Endodermal cell (in vitro differentiated cells): ENCODE data around the gene WDFY1. TPM values are rescaled to one million over a fixed set of nuclear protein-coding genes. Genes with fewer than 3 reads are reported as not detected.

Source experiments
- DNase-seq: peaks from one replicate; pipeline ENCODE4 v3.0.0-alpha.2; 2017
- H3K27ac ChIP-seq: 2 replicates; pipeline ENCODE4 v1.5.1; 2013; ENCODE audit warnings: mild to moderate bottlenecking, low read depth, low read length, moderate library complexity
- H3K27me3 ChIP-seq: 2 replicates; pipeline ENCODE4 v1.6.1; 2013; ENCODE audit warnings: mild to moderate bottlenecking, low read length, moderate library complexity; ENCODE audit not compliant: insufficient read depth, control insufficient read depth, poor library complexity, severe bottlenecking
- H3K36me3 ChIP-seq: 2 replicates; pipeline ENCODE4 v1.7.0; 2013; ENCODE audit warnings: mild to moderate bottlenecking, low read length, moderate library complexity; ENCODE audit not compliant: control insufficient read depth, insufficient read depth
- H3K4me1 ChIP-seq: one replicate; pipeline ENCODE4 v1.7.0; 2013; ENCODE audit warnings: low read length; ENCODE audit not compliant: control insufficient read depth, insufficient read depth
- H3K4me3 ChIP-seq: 2 replicates; pipeline ENCODE4 v1.5.1; 2013; ENCODE audit warnings: mild to moderate bottlenecking, low read length, moderate library complexity
- H3K9ac ChIP-seq: 2 replicates; pipeline ENCODE4 v1.6.1; 2013; ENCODE audit warnings: mild to moderate bottlenecking, low read length, moderate library complexity; ENCODE audit not compliant: poor library complexity, severe bottlenecking; ENCODE audit errors: extremely low read depth
- H3K9me3 ChIP-seq: 2 replicates; pipeline ENCODE4 v1.6.1; 2013; ENCODE audit warnings: mild to moderate bottlenecking, low read length, moderate library complexity; ENCODE audit not compliant: control insufficient read depth
- H3K27ac Mint-ChIP-seq: 2 replicates; pipeline ENCODE4 v1.8.0; 2020; ENCODE audit warnings: mixed read lengths
- H3K27me3 Mint-ChIP-seq: 2 replicates; pipeline ENCODE4 v1.8.0; 2021; ENCODE audit warnings: mild to moderate bottlenecking, mixed read lengths; ENCODE audit not compliant: insufficient read depth
- H3K36me3 Mint-ChIP-seq: 2 replicates; pipeline ENCODE4 v1.8.0; 2020; ENCODE audit warnings: low read depth, mixed read lengths
- H3K4me1 Mint-ChIP-seq: 2 replicates; pipeline ENCODE4 v1.8.0; 2020; ENCODE audit warnings: mixed read lengths
- H3K4me3 Mint-ChIP-seq: 2 replicates; pipeline ENCODE4 v1.8.0; 2020; ENCODE audit warnings: mild to moderate bottlenecking, moderate library complexity, mixed read lengths
- H3K9me3 Mint-ChIP-seq: 2 replicates; pipeline ENCODE4 v1.8.0; 2020; ENCODE audit warnings: mild to moderate bottlenecking, mixed read lengths
- whole genome bisulfite sequencing, 2 experiments: methylation state at CpG; one replicate each; pipeline versions ENCODE4 v1.1.5 to v1.1.7; 2013; ENCODE audit warnings: missing lambda C conversion rate in 2 of 2, mixed read lengths in 1 of 2; ENCODE audit not compliant: insufficient coverage in 1 of 2, insufficient read length in 1 of 2; 5-methylcytosine and 5-hydroxymethylcytosine counted together
- total RNA-seq, 2 donors: library from RNA; stranded (reverse); fragmentation: NEBNext Ultra II Directional in 1 of 2; extraction: Animal tissue kit (Norgen Biotek cat#: 25700) in 1 of 2; gene quantifications; 2 replicates in 1 of 2; 3 replicates in 1 of 2; pipeline ENCODE4 v1.2.1, GENCODE V29; 2021
- TF ChIP-seq, protein P1 (sequence below): fragments of 200-600 bp; sonication (generic); conservative IDR thresholded peaks from 2 replicates; pipeline ENCODE4 v1.5.0; 2021; ENCODE audit warnings: antibody characterized with exemption, mild to moderate bottlenecking

Gene WDFY1
- total RNA-seq, 2 donors from 2014 or later = 61.9 to 69.7 TPM

DNA sequence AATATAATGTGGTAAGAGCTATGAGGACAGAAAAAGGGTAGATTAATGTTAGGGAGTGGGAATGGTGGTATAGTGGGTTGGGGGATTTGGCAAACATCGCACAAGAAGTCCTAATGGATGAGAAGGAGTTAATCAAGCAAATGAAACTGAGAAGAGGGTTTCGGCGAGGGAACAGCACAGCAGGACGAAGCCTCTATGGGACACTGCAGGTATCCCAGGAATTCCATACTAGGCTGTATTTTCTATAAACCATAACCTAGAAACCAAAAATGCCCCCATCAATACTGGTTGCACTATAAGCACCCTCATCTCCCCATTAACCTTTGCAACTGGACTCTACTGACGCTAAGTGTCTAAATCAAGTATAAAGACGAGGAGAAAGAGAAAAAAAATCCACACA lies 10.3 kb downstream of the WDFY1 start:
- no peak overlapping the region for H3K27ac ChIP-seq
- H3K4me1 Mint-ChIP-seq = peaks cover 57% of the 10 kb centered on the region
- H3K9me3 Mint-ChIP-seq = no peaks in the 10 kb centered on the region
- H3K9ac ChIP-seq = no peak overlapping the region
- peaks cover 8% of the 10 kb centered on the region for H3K4me1 ChIP-seq
- H3K9me3 ChIP-seq = no peaks in the 10 kb centered on the region
- DNase-seq = no peak
- peaks cover 4% of the 10 kb centered on the region for H3K36me3 ChIP-seq
- H3K27me3 ChIP-seq = no peaks in the 10 kb centered on the region
- peak overlapping the region; percentile 84 for H3K27ac Mint-ChIP-seq
- TF ChIP-seq, protein P1, sequence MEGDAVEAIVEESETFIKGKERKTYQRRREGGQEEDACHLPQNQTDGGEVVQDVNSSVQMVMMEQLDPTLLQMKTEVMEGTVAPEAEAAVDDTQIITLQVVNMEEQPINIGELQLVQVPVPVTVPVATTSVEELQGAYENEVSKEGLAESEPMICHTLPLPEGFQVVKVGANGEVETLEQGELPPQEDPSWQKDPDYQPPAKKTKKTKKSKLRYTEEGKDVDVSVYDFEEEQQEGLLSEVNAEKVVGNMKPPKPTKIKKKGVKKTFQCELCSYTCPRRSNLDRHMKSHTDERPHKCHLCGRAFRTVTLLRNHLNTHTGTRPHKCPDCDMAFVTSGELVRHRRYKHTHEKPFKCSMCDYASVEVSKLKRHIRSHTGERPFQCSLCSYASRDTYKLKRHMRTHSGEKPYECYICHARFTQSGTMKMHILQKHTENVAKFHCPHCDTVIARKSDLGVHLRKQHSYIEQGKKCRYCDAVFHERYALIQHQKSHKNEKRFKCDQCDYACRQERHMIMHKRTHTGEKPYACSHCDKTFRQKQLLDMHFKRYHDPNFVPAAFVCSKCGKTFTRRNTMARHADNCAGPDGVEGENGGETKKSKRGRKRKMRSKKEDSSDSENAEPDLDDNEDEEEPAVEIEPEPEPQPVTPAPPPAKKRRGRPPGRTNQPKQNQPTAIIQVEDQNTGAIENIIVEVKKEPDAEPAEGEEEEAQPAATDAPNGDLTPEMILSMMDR = no peak
- H3K27me3 Mint-ChIP-seq = no peaks in the 10 kb centered on the region
- H3K4me3 Mint-ChIP-seq = no peak overlapping the region
- no peak overlapping the region for H3K4me3 ChIP-seq
- WGBS, 2 experiments = 42 to 74% methylated on average over 4 to 6 of the region's 6 CpGs
- H3K36me3 Mint-ChIP-seq = peaks cover 10% of the 10 kb centered on the region

DNA sequence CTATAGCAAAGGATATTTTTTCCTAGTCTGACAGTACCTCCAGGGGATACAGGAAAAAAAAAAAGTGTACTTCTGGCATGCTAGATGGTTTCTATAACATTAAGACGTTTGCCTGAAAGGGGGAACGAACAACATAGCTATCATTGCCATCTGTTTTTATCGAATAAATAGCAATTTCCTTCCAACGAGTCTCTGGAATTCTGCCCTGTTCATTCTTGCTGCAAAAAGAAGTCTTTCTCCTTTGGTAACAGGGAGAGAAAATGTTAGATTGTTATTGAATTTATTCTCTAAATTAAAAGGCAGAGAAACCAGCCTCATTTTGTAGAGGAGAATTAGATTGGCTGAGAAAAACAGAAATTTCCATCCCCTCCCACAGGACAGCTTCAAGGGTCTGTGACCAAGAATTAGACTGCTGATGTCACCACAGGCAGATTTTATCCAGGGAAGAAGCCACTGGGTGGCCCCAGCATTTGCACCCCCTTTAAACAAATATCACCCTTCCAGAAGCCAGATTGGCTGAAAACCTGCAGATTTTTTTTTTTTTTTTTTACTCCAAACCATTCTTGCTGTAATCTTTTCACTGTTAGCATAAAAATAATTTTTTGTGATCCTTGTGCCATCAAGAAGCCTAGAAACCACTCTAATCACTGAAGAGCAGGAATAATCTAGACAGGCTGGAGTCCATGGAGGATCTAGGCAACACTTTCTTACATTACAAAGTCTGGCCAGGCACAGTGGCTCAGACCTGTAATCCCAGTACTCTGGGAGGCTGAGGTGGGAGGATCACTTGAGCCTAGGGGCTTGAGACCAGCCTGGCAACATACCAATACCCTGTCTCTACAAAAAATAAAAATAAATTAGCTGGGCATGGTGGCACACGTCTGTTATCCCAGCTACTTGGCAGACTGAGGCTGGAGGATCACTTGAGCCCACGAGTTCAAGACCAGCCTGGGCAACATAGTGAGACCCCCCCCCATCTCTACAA lies 12.0 kb downstream of the WDFY1 start:
- WGBS, 2 experiments = 90 to 100% methylated on average over 4 to 6 of the region's 6 CpGs
- H3K4me1 Mint-ChIP-seq = peaks cover 43% of the 10 kb centered on the region
- peaks cover 6% of the 10 kb centered on the region for H3K9me3 ChIP-seq
- H3K9ac ChIP-seq = no peak overlapping the region
- H3K36me3 Mint-ChIP-seq = peaks cover 7% of the 10 kb centered on the region
- DNase-seq = no peak
- no peaks in the 10 kb centered on the region for H3K9me3 Mint-ChIP-seq
- H3K4me3 ChIP-seq = no peak overlapping the region
- TF ChIP-seq, protein P1 = no peak
- H3K27ac Mint-ChIP-seq = peak overlapping the region; percentile 55
- peaks cover 6% of the 10 kb centered on the region for H3K4me1 ChIP-seq
- no peak overlapping the region for H3K4me3 Mint-ChIP-seq
- H3K27ac ChIP-seq = no peak overlapping the region
- no peaks in the 10 kb centered on the region for H3K27me3 Mint-ChIP-seq
- H3K27me3 ChIP-seq = no peaks in the 10 kb centered on the region
- H3K36me3 ChIP-seq = peaks cover 4% of the 10 kb centered on the region

DNA sequence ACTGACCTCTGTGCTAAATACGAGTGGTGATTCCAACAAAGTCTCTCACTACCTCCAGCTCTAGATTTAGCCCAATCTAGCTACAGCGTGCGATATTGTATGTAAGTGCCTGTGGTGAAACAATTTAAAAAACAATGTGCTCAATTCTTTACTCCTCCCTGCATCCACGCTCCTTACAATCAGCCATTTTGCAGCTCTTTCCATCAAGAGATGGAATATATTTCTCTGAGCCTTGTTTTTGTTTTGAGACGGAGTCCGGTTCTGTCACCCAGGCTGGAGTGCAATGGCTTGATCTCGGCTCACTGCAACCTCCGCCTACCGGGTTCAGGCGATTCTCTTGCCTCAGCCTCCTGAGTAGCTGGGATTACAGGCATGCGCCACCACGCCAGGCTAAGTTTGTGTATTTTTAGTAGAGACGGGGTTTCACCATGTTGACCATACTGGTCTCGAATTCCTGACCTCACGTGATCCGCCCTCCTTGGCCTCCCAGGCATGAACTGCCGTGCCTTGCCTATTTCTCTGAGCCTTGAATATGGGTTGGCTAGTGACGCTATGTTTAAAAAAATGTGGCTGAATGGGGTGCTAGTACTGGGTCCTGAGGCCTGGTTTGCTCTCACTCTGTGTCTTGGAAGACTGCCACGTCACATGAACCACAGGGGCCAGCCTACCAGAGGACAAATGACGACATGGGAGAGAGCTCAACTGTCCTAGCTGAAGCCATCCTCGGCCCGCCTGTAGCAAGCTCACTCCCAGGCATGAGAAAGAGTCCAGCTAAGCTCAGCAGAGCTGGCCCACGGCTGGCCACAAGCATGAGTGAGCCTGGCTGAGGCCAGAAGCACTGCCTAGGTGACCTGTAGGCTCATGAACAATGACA lies 14.8 kb downstream of the WDFY1 start:
- Histone ChIP-seq H3K9ac (no peak overlapping the region), H3K27ac (no peak overlapping the region), H3K4me3 (no peak overlapping the region), H3K36me3 (peaks cover 17% of the 10 kb centered on the region), H3K9me3 (peaks cover 33% of the 10 kb centered on the region), H3K27me3 (no peaks in the 10 kb centered on the region), H3K4me1 (no peaks in the 10 kb centered on the region)
- 85 to 86% methylated on average over 13 to 23 of the region's 23 CpGs for WGBS, 2 experiments
- peaks cover 28% of the 10 kb centered on the region for H3K36me3 Mint-ChIP-seq
- peak overlapping the region; percentile 62 for H3K27ac Mint-ChIP-seq
- no peaks in the 10 kb centered on the region for H3K27me3 Mint-ChIP-seq
- peaks cover 23% of the 10 kb centered on the region for H3K4me1 Mint-ChIP-seq
- no peak overlapping the region for H3K4me3 Mint-ChIP-seq
- H3K9me3 Mint-ChIP-seq = peaks cover 9% of the 10 kb centered on the region
- DNase-seq = peak; percentile 56
- TF ChIP-seq, protein P1 = no peak
